Ovary (tissue), 3 donors: ENCODE data around the gene SLC35F4.

Experiments
- CTCF ChIP-seq, 3 donors: fragments of 450-650 bp in 2 of 3; fragments of 200-600 bp in 1 of 3; IDR thresholded peaks; one replicate each; pipeline versions ENCODE4 v1.5.1 to v1.8.0; 2016 to 2022; ENCODE audit warnings: antibody characterized with exemption in 3 of 3, mild to moderate bottlenecking in 1 of 3
- POLR2A ChIP-seq: fragments of 450-650 bp; IDR thresholded peaks from one replicate; pipeline ENCODE4 v1.6.1; 2017; ENCODE audit warnings: antibody characterized with exemption, mild to moderate bottlenecking, moderate library complexity
- donor health status: DM: no; HTN: no; CAD: no.

GRCh38 chr14:57568554-57568953, 297.3 kb downstream of the SLC35F4 start:
- TF ChIP-seq CTCF (IDR thresholded peaks at IDR 0.05): no peak
- no peak for TF ChIP-seq POLR2A
